ENCODE data around the gene ATXN3.

The ATXN3 gene

DNA sequence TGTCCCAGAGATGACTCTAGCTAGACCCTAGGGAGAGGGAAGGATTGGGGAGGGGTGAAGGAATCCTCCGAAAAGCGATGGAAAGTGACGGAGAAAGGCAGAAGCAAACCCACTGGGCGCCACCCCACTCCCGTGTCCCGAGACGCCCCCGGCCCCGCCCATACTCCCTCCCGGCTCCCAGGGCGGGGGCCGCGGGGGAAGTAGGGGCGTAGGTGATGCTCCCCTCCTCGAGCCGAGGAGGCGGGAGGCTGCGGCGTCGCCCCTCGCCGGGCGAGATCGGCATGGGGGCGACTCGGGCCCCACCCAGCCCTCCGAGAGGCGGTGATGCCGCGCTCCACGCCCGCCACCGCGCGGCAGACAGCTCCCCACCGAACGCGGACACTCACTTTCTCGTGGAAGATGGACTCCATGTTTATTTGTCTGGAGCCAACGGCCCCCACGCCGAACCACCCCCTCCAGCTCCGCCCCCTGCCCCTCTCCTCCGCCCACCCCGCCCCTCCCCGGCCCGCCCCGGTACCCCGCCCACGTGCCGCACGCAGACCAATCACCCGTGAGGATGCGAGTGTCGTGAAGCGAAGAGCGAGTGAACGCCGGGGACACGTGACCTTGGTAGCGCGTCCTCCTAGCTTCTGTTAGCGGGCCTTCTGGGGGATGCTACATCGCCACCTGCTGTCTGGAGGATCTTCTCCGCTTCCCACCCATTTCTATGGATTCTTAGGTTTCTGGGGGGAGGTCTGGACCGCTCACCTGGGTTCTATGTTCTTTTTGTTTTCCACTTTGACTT, at the start of gene ATXN3:
Gene ATXN3 (minus strand): TSS at position 440 of the 784 bp plus-strand sequence. CDS start 30 bp downstream, at position 410.
- DNase-seq (ENCODE audit: insufficient read length, low spot score): peak; percentile 85
- TF ChIP-seq, protein P1, sequence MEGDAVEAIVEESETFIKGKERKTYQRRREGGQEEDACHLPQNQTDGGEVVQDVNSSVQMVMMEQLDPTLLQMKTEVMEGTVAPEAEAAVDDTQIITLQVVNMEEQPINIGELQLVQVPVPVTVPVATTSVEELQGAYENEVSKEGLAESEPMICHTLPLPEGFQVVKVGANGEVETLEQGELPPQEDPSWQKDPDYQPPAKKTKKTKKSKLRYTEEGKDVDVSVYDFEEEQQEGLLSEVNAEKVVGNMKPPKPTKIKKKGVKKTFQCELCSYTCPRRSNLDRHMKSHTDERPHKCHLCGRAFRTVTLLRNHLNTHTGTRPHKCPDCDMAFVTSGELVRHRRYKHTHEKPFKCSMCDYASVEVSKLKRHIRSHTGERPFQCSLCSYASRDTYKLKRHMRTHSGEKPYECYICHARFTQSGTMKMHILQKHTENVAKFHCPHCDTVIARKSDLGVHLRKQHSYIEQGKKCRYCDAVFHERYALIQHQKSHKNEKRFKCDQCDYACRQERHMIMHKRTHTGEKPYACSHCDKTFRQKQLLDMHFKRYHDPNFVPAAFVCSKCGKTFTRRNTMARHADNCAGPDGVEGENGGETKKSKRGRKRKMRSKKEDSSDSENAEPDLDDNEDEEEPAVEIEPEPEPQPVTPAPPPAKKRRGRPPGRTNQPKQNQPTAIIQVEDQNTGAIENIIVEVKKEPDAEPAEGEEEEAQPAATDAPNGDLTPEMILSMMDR (IDR thresholded peaks at IDR 0.05; ENCODE audit: insufficient read depth, missing control alignments): peak; percentile 78
- FAIRE-seq: peak; percentile 29

DNA sequence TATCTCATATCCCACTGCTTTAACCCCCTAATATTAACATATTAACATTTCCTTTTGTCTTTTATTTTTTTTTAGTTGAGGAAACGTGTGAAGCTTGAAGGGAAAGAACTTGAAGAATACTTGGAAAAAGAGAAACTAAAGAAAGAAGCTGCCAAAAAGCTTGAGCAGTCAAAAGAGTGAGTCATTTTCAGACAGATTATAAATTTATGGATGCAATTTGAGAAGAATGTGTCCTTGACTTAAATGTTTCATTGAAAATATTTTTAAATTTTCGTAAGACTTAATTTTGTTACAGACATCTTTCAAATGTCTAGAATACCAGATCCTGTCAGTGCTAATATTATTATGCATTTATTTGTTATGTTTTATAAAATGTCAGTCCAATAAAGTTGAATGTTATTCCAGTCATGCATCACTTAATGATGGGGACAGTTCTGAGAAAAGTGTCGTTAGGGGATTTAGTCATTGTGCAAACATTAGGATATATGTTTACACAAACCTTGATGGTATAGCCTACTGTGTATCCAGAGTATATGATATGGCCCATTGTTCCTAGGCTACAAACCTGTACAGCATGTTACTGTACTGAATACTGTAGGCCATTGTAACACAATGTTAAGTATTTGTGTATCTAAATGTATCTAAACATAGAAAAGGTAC, 48.0 kb upstream of the ATXN3 start:
- TF ChIP-seq, protein P1 (IDR thresholded peaks at IDR 0.05; ENCODE audit: insufficient read depth, missing control alignments): no peak
- no peak for DNase-seq (ENCODE audit: insufficient read length, low spot score)
- no peak for FAIRE-seq

DNA sequence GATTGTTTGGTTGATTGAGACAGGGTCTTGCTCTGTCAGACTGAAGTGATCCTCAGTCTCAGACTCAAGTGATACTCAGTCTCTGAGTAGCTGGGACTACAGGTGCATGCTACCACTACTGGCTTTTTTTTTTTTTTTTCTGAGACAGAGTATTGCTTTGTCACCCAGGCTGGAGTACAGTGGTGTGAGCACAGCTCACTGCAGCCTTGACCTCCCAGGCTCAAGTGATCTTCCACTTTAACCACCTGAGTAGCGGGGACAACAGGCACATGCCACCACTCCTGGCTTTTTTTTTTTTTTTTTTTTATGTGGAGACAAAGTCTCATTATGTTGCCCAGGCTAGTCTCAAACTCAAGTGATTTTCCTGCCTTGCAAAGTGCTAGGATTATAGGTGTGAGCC, 47.2 kb upstream of the ATXN3 start:
- TF ChIP-seq, protein P1 (IDR thresholded peaks at IDR 0.05; ENCODE audit: insufficient read depth, missing control alignments): no peak
- DNase-seq (ENCODE audit: insufficient read length, low spot score) (no peak), FAIRE-seq (no peak)

DNA sequence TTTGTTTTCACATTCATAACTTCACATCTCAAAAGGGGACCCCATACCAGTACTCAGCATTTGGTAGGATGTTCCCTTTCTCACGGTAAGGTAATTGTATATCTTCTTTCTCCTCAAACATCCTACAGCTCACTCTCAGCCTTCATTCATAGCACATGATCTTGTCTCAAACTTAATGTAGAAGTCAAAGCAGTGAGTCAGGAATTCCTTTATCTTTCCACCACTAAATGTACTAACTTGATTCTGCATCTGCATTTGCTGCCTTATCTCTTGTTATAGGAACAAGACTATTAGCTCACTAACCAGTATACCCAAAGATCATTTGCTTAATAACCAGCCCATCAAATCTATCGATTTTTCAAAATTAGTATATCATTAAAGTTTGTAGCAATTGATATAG, 38.3 kb upstream of the ATXN3 start:
- DNase-seq (ENCODE audit: insufficient read length, low spot score) (no peak), FAIRE-seq (no peak)
- TF ChIP-seq, protein P1 (IDR thresholded peaks at IDR 0.05; ENCODE audit: insufficient read depth, missing control alignments): no peak

DNA sequence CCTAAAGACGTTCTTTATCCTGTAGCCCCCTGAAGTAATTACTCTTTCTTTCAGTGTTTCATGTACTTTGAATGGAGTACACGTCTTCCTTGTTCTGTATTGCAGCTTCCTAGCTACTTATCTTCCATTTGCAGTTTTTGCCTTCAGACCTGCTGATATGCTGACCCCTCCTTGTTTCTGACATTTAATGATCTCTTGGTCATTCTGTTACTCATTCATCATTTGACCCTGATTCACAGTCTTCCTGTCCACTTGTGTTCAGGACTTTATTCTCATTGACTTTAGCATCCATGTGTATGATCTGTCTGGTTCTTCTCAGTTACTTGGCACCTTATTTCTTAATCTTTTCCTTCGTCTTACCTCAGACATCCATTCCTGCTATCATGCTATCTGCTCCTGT, 37.6 kb upstream of the ATXN3 start:
- TF ChIP-seq, protein P1 (IDR thresholded peaks at IDR 0.05; ENCODE audit: insufficient read depth, missing control alignments): no peak
- FAIRE-seq: no peak

DNA sequence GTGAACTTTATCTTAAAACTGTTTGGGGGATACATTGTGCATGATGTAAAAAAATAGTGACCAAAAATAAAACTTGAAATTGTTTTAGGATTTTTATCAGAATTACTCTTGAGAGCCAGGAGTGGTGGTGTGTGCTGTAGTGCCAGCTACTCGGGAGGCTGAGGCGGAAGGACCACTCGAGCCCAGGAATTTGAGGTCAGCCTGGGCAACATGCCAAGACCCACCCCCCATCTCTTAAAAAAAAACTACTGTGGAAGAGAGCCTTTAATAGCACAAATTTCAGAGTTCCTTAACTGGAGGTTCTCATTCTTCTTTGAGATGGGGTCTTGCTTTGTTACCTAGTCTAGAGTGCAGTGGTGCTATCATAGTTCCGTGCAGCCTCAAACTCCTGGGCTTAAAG, 36.9 kb upstream of the ATXN3 start:
- no peak for DNase-seq (ENCODE audit: insufficient read length, low spot score)
- FAIRE-seq: no peak
- TF ChIP-seq, protein P1 (IDR thresholded peaks at IDR 0.05; ENCODE audit: insufficient read depth, missing control alignments): no peak

More for the DNA sequence above, 37.6 kb upstream of the ATXN3 start:
- DNase-seq (ENCODE audit: insufficient read length, low spot score): no peak

DNA sequence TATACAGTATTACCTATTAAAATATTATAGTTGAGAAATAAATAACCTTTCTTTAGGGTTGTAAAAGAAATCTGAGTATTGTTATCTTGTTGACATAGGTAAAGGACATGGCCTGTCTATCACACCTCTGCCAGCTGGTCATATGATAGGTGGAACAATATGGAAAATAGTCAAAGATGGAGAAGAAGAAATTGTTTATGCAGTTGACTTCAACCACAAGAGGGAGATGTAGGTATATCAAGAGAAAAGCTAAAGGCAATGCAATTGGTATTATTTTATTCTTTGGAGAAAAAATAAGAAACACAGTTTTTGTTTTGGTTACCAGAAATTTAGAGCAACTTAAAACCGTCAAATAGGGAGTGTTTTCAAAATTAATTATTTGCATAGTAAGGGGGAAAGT, 28.9 kb upstream of the ATXN3 start:
- DNase-seq (ENCODE audit: insufficient read length, low spot score) (no peak), FAIRE-seq (peak; percentile 51)
- TF ChIP-seq, protein P1 (IDR thresholded peaks at IDR 0.05; ENCODE audit: insufficient read depth, missing control alignments): peak; percentile 49

Data from D721Med (cell line).